K562 (cell line): ENCODE measurements around the gene SFXN5. TPM values are rescaled to one million over a fixed set of nuclear protein-coding genes. Genes with fewer than 3 reads are reported as not detected.

ENCODE experiments used
- BCOR ChIP-seq: fragments of 450-650 bp; IDR thresholded peaks from 2 replicates; pipeline ENCODE4 v1.6.1; 2016
- CBFA2T3 ChIP-seq: fragments of 450-650 bp; IDR thresholded peaks from 2 replicates; pipeline ENCODE4 v1.6.1; 2017
- CCNT2 ChIP-seq: IDR thresholded peaks from 2 replicates; pipeline ENCODE4 v1.6.1; 2011; ENCODE audit warnings: borderline replicate concordance, low read depth, mild to moderate bottlenecking, moderate library complexity, mixed read lengths, low read length; ENCODE audit not compliant: insufficient read length; ENCODE audit errors: extremely low read depth
- E2F3 ChIP-seq: fragments of 250-450 bp; sonication (Bioruptor Pico); IDR thresholded peaks from 2 replicates; pipeline ENCODE4 v1.4.0; 2020; ENCODE audit warnings: mild to moderate bottlenecking
- ELF4 ChIP-seq: fragments of 450-650 bp; formaldehyde crosslinking; IDR thresholded peaks from 2 replicates; pipeline ENCODE4 v1.4.0; 2022; ENCODE audit warnings: missing genetic modification characterization
- NFE2L1 ChIP-seq: fragments of 450-650 bp; IDR thresholded peaks from 2 replicates; pipeline ENCODE4 v1.6.1; 2016; ENCODE audit warnings: missing genetic modification characterization, low read depth, mild to moderate bottlenecking, missing compliant biosample characterization, moderate library complexity, borderline replicate concordance
- NFIC ChIP-seq: fragments of 450-650 bp; IDR thresholded peaks from 2 replicates; pipeline ENCODE4 v1.6.1; 2017; ENCODE audit warnings: mild to moderate bottlenecking, inconsistent platforms
- NR1H2 ChIP-seq: sonication (generic); formaldehyde crosslinking; IDR thresholded peaks from 2 replicates; pipeline ENCODE4 v1.4.0; 2020; ENCODE audit warnings: mild to moderate bottlenecking, missing genetic modification reagents
- STAT5B ChIP-seq: fragments of 250-450 bp; sonication (Bioruptor Pico); IDR thresholded peaks from 2 replicates; pipeline ENCODE4 v1.8.0; 2021; ENCODE audit warnings: mild to moderate bottlenecking, inconsistent platforms
- TGIF2 ChIP-seq: sonication (generic); formaldehyde crosslinking; IDR thresholded peaks from 2 replicates; pipeline ENCODE4 v1.8.1; 2022; ENCODE audit warnings: mild to moderate bottlenecking, missing genetic modification reagents, moderate library complexity
- ZFP1 ChIP-seq: fragments of 450-650 bp; formaldehyde crosslinking; IDR thresholded peaks from 2 replicates; pipeline ENCODE4 v1.4.0; 2020; ENCODE audit warnings: mild to moderate bottlenecking, mixed read lengths
- ZNF239 ChIP-seq: fragments of 250-450 bp; sonication (Bioruptor Pico); IDR thresholded peaks from 2 replicates; pipeline ENCODE4 v1.4.0; 2020; ENCODE audit warnings: mild to moderate bottlenecking
- ZNF263 ChIP-seq: sonication (generic); formaldehyde crosslinking; IDR thresholded peaks from 2 replicates; pipeline ENCODE4 v1.8.0; 2022; ENCODE audit warnings: mild to moderate bottlenecking, missing genetic modification reagents, borderline replicate concordance
- ZNF274 ChIP-seq: IDR thresholded peaks from 2 replicates; pipeline ENCODE4 v1.6.1; 2011; ENCODE audit warnings: low read depth, mild to moderate bottlenecking, low read length, moderate library complexity, borderline replicate concordance
- ZNF57 ChIP-seq: fragments of 450-650 bp; formaldehyde crosslinking; IDR thresholded peaks from 2 replicates; pipeline ENCODE4 v1.4.0; 2020; ENCODE audit warnings: mild to moderate bottlenecking, moderate library complexity
- ZNF79 ChIP-seq: fragments of 250-450 bp; sonication (Bioruptor Pico); IDR thresholded peaks from 2 replicates; pipeline ENCODE4 v1.4.0; 2020; ENCODE audit warnings: low read depth, mild to moderate bottlenecking, moderate library complexity
- polyA plus RNA-seq, 8 experiments: library from polyadenylated mRNA; depleted of rRNA in 4 of 8; stranded (reverse) in 5 of 8; unstranded in 3 of 8; fragments of >200 nt; fragmentation: Nextera tagmentation in 2 of 8; fragmentation: Illumina TruSeq in 1 of 8; extraction: Ambion mirVana in 2 of 8; extraction: Trizol in 1 of 8; gene quantifications; 2 replicates each; pipeline versions ENCODE4 v1.2.1 to v1.2.3, GENCODE V29; 2011 to 2014; ENCODE audit warnings: inconsistent platforms in 1 of 8, missing spikeins in 1 of 8
- total RNA-seq, 7 experiments: library from RNA; depleted of rRNA in 6 of 7; stranded (reverse); fragments of >200 nt in 6 of 7; fragmentation: Illumina TruSeq in 2 of 7; extraction: Trizol in 2 of 7; gene quantifications; 2 replicates each; pipeline versions ENCODE4 v1.2.1 to v1.2.3, GENCODE V29; 2011 to 2021; ENCODE audit warnings: low replicate concordance in 1 of 7
- TF ChIP-seq, protein P1 (sequence below), 2 experiments: fragments of 450-650 bp; formaldehyde crosslinking in 1 of 2; IDR thresholded peaks; 2 replicates each; pipeline versions ENCODE4 v1.4.0 to v1.6.1; 2014 to 2020; ENCODE audit warnings: mild to moderate bottlenecking in 2 of 2, borderline replicate concordance in 1 of 2, low read depth in 1 of 2
- TF ChIP-seq, protein P2 (sequence below): fragments of 250-450 bp; sonication (Bioruptor Pico); IDR thresholded peaks from 2 replicates; pipeline ENCODE4 v1.8.0; 2021; ENCODE audit warnings: moderate library complexity, mild to moderate bottlenecking, inconsistent platforms
- TF ChIP-seq, protein P3 (sequence below): fragments of 450-650 bp; formaldehyde crosslinking; IDR thresholded peaks from 2 replicates; pipeline ENCODE4 v1.4.0; 2022; ENCODE audit warnings: mild to moderate bottlenecking, moderate library complexity

Gene SFXN5
- total and polyA plus RNA-seq, 9 of the 15 experiments (the other 6 are each of a cell fraction or from before 2014, with no cell fraction given) = 8.3 to 22.6 (median 16.0) TPM

DNA sequence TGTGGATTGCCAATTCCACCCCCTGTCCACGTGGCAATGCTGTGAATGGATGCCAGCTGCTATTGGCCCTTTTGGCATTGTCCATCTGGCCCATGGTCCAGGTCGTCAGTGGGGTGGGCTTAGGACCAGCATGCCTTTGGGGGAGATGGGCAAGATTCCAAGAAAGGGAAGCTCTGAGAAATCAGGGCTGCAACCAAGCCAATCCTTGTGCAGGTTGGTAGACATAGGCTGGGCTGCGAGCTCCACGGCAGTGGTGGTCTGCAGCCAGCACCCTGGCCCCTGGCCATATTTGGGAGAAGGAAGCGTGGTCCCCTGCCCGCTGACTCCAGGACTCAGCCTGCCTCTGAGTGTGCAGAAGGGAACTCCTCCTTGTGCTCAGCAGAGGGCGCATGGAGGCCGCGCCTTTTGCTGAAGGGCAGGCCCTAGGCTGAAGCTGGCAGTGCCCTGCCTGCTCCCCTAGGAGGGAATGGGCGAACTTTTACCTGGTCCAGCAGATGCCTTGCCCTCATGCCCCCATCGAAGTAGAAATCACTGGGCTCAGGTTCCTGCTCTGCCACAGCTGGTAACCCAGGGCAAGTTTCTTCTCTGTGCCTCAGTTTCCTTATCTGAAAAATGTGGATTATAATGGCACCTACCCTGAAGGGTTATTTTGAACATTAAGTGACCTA is 178.9 kb downstream of the SFXN5 start (continued):
- TF ChIP-seq, protein P1, sequence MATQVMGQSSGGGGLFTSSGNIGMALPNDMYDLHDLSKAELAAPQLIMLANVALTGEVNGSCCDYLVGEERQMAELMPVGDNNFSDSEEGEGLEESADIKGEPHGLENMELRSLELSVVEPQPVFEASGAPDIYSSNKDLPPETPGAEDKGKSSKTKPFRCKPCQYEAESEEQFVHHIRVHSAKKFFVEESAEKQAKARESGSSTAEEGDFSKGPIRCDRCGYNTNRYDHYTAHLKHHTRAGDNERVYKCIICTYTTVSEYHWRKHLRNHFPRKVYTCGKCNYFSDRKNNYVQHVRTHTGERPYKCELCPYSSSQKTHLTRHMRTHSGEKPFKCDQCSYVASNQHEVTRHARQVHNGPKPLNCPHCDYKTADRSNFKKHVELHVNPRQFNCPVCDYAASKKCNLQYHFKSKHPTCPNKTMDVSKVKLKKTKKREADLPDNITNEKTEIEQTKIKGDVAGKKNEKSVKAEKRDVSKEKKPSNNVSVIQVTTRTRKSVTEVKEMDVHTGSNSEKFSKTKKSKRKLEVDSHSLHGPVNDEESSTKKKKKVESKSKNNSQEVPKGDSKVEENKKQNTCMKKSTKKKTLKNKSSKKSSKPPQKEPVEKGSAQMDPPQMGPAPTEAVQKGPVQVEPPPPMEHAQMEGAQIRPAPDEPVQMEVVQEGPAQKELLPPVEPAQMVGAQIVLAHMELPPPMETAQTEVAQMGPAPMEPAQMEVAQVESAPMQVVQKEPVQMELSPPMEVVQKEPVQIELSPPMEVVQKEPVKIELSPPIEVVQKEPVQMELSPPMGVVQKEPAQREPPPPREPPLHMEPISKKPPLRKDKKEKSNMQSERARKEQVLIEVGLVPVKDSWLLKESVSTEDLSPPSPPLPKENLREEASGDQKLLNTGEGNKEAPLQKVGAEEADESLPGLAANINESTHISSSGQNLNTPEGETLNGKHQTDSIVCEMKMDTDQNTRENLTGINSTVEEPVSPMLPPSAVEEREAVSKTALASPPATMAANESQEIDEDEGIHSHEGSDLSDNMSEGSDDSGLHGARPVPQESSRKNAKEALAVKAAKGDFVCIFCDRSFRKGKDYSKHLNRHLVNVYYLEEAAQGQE (IDR thresholded peaks at IDR 0.05; ENCODE audit: borderline replicate concordance) = peak; percentile 42; the same call in 1 of the 2 replicates
- TF ChIP-seq, protein P1 (CRISPR knock-in tag; IDR thresholded peaks at IDR 0.05; ENCODE audit: low read depth) = no peak
- TF ChIP-seq ZNF274 (no peak), ZFP1 (no peak), CCNT2 (no peak), ELF4 (CRISPR knock-in tag) (no peak), NR1H2 (no peak), NFE2L1 (tag) (no peak), E2F3 (CRISPR knock-in tag) (no peak), STAT5B (CRISPR knock-in tag) (no peak), NFIC (peak; percentile 70), BCOR (peak; percentile 42; the same call in 1 of the 2 replicates), ZNF239 (no peak), TGIF2 (CRISPR knock-in tag) (no peak), CBFA2T3 (no peak), ZNF57 (CRISPR knock-in tag) (no peak), ZNF79 (no peak), ZNF263 (CRISPR knock-in tag) (no peak)
- TF ChIP-seq, protein P2, sequence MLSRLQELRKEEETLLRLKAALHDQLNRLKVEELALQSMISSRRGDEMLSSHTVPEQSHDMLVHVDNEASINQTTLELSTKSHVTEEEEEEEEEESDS (CRISPR knock-in tag) = no peak
- TF ChIP-seq, protein P3, sequence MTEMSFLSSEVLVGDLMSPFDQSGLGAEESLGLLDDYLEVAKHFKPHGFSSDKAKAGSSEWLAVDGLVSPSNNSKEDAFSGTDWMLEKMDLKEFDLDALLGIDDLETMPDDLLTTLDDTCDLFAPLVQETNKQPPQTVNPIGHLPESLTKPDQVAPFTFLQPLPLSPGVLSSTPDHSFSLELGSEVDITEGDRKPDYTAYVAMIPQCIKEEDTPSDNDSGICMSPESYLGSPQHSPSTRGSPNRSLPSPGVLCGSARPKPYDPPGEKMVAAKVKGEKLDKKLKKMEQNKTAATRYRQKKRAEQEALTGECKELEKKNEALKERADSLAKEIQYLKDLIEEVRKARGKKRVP (CRISPR knock-in tag) = no peak
